HG03135 (cell line): Measurements from ENCODE around the gene MRPL53.

Experiments
- ATAC-seq: cut with Tn5 transposase; IDR thresholded peaks from one replicate; pipeline ENCODE4 v1.9.1; 2021; ENCODE audit warnings: mild to moderate bottlenecking, moderate library complexity; ENCODE audit not compliant: unreplicated experiment

The MRPL53 gene

DNA sequence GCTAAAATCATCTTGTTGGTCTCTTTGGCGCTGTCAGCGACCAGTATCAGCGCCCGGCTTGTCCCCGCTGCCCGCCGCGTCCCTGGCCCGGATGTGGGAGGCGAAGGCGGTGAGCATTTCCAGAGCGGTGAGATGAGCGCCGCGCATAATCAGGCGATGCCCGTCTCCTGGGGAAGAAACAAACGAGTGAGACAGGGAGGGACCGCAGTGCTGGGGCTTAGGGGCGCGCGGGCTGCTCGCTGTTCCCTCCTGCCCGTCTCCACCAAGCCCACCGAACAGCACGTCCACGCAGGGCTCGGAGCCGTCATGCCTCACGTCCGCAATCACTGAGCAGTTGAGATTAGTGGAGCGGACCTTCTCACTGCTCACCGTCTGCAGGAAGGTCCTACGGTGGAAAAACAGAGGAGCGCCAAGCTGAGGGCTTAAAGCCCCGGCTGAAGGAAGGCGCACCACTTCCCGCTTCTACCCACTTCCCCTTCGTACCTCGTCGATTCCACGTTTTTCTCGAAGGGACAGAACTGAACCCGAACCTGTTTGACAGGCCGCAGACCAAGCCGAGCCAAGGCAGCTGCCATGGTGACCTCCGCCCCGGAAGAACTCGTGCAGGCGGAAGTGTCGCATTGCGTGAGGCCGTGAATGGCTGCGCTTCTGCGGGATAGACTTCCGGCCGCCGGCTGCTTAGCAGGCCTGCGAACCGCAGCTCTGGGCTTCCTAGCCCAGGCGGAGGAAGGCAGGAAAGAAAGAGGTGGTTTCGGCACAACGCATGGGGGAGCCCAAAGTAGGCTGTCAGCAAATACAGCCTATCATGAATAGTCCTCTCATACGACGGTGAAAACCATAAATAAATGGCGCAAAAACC is at the start of gene MRPL53:
TSS of gene MRPL53 (minus strand) at position 595 of the 859 bp plus-strand sequence. CDS start at position 575, 20 bp downstream.
- peak; percentile 79 for ATAC-seq

- ATAC-seq: no peak
Measured at GRCh38 chr2:74516650-74517049, 44.2 kb upstream of the MRPL53 start.

- no peak for ATAC-seq
Measured at GRCh38 chr2:74515981-74516633, 43.6 kb upstream of the MRPL53 start.

GRCh38 chr2:74515271-74515980 is 42.9 kb upstream of the MRPL53 start:
- ATAC-seq: no peak

DNA sequence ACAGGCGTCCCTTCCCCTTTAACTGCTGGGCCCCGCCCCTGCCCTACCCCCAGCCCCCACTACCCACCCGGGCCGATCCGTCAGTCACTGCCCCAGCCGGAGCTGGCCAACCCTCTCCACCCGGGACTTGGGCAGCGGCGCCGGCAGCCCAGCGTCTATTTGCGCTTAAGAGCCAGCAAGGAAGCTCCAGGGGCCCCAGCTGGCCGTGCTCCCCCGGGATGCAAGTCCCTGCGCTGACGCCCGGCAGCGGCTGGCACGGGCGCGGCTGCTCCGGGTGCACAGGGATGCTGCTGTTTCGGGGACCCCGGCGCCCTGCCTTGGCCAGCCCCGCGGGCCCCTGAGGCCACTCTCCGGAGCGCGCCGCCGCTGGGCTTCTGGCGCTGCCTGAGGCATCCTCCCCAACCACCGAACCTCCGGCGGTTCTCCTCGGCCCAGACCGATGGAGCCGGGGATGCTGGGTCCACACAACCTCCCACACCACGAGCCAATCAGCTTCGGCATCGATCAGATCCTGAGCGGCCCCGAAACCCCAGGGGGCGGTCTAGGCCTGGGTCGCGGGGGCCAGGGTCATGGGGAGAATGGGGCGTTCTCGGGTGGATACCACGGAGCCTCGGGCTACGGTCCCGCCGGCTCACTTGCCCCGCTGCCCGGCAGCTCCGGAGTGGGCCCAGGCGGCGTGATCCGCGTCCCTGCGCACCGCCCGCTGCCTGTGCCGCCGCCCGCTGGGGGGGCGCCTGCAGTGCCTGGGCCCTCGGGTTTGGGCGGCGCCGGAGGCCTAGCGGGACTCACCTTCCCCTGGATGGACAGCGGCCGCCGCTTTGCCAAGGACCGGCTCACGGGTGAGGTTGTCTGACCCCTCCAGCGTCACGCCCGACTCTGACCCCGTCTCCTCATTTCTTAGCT is 42.1 kb upstream of the MRPL53 start, which contains the start of gene TLX2:
TSS of gene TLX2 (plus strand) at position 83 of the 903 bp plus-strand sequence. CDS start at position 440, 357 bp downstream.
- ATAC-seq: no peak

GRCh38 chr2:74513605-74514367 is 41.3 kb upstream of the MRPL53 start:
- no peak for ATAC-seq

- no peak for ATAC-seq
Measured at GRCh38 chr2:74512744-74513604, 40.5 kb upstream of the MRPL53 start.

DNA sequence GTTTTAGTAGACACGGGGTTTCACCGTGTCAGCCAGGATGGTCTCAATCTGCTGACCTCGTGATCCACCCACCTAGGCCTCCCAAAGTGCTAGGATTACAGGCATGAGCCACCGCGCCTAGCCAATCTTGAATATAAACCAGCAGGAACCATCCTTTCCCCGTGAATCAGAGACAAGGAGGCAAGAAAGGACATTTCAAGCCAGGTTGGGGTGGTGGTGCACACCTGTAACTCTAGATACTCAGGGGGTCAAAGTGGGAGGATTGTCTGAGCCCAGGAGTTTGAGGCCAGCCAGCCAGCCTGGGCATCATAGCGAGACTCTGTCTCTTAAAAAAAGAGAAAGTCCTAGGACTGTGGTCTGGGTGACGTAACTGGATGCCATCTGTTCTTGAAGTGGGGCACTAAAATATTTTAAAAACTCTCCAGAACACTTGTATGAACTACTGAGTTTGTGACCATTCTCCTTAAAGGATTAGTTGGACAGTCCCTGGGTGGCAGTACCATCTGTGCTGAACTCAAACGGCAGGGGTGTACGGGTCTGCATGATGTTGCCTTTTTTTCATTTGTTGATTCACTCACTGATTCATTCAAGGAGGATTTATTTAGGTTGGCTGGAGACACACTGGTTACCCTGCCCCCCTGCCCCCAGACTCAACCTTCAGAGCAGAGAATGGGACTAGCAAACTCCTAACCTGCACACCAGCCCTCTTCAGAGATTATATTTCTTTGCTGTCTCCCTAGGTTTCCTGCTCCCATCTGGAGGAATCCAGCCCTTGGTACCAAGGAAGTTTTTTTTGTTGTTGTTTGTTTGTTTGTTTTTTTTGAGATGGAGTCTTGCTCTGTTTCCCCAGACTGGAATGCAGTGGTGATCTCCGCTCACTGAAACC is 38.9 kb upstream of the MRPL53 start:
- ATAC-seq: no peak

DNA sequence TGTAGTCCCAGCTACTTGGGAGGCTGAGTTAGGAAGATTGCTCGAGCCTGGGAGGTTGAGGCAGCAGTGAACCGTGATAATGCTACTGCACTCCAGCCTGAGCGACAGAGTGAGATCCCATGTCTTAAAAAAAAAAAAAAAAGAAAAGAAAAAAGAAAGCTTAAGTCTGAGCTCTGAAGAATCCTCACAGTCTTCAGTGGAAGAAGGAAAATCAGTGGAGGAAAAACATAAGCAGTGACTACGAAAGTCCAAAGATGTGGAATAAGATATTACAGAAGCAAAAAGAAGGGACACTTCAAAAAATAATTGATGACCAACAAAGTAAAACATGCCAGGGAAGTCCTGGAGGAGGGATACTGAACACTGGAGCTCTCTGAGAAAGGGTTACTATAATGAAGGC is 37.8 kb upstream of the MRPL53 start:
- no peak for ATAC-seq

GRCh38 chr2:74507926-74508520 is 35.5 kb upstream of the MRPL53 start:
- peak; percentile 10 for ATAC-seq

- peak; percentile 86 for ATAC-seq
Measured at GRCh38 chr2:74507145-74507925, 34.9 kb upstream of the MRPL53 start, which contains the start of gene PCGF1. Gene PCGF1 (minus strand): TSS chr2:74507695. CDS start chr2:74507668, 27 bp downstream.

DNA sequence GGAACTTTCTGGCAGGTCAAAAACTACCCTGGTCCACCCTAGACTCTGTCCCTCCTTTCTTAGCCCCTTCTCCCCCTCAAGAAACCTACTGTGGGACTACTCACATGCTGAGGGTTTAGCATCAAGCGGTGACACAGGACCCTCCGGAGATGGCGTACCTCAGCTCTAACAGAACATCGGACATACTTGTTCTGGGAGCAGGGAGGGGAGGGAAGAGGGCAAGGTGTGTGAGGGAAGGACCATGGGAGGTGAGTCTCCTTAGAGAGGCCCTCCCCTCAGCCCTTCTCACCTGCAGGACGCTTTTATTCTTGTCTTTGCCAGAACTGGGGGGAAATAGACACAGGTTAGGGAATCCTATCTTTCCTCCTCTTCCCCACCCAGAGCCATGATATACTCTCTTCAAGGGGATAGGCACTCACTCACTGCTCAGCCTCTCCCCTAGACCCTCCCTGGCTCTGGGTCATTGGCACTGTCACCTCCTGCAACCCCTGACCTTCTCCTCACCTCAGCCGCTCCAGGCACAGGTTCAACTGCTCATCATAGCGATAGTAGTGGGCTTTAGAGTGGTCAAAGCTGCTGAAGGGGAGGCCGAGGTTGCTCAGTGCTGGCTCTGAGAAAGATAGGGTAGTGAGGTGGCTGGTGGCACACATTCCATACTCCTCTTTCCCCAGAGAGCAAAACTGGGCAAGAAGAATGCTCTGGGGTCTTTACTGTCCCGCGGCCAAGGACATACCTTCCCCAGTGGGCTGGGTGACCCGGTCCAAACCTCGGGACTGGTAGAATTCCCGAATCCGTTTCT is 33.2 kb upstream of the MRPL53 start:
- no peak for ATAC-seq

DNA sequence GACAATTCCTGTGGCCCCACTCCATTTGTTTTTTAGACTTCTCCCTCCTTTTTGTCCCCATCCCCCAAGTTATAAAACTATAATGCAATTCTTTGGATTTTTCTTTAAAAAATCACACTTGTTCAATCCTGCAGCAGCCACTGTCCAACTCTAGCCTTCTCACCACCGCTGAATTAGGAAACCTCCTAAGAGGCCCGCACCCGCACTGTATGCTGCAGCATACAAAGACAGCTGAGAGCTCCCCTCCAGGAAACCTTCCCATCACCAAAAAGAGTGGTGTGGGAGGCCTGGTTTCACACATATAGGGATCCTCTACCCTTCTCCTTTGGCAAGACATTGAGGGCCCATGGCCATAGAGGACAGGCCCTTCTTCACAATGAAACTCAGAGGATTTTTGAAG is 32.1 kb upstream of the MRPL53 start:
- ATAC-seq: no peak

DNA sequence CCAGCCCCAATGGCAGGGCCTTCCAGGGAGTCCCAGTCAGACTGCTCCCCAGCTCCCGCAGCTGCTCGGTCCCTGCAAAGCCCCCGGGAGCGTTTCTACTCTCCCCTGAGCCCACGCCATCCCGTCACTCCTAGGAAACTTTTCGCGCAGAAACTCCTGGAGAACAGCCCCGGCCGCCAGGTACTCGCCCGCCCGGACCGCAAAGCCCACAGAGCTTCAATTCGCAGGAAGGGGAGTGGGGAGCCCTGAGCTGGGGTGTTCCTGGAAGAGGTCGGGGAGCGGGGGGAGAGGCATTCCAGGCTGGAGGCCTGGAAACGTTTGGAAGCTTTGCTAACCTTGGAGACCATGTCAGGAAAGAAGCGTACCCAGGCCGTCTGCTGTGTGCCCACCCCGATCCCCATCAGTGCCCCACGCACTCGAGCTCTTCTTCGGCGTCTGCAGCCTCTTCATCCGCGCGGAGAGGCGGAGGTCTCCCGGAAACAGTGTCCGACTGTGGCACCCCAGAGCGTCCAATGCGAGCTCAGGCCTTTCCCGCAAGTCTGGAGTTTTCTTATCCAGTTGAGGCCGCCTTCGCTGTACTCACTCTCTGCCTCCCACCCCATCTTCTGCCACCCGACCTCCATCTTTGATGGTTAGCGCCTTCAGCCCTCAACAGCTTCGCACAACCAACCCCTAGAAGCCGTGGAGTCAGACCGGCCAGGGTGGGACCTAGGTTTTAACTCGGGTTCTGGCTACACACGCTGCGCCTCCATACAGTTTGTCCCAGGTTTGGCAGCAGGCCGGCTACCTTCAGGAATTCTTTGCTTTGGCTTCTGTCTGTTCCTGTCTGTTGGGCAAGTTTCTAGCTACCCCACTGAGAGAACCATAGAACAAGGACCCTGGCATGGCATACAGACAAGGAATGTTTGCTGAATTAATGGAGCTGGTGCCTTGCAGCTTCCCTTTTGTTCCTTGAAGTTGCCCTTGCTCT is 31.3 kb upstream of the MRPL53 start:
- ATAC-seq: no peak
